Stomach smooth muscle (tissue), 2 donors: ENCODE results near the gene ANKH.

Experiments used
- H3K27ac ChIP-seq: one replicate; pipeline ENCODE4 v1.7.0; 2013; ENCODE audit warnings: mild to moderate bottlenecking, low read length, inconsistent platforms
- H3K27me3 ChIP-seq, 2 donors: one replicate each; pipeline ENCODE4 v1.7.0; 2013; ENCODE audit warnings: low read length in 2 of 2; ENCODE audit not compliant: insufficient read depth in 2 of 2, control insufficient read depth in 1 of 2
- H3K36me3 ChIP-seq, 2 donors: one replicate each; pipeline ENCODE4 v1.7.0; 2013; ENCODE audit warnings: low read length in 2 of 2; ENCODE audit not compliant: control insufficient read depth in 2 of 2, insufficient read depth in 2 of 2
- H3K4me1 ChIP-seq: one replicate; pipeline ENCODE4 v1.7.0; 2013; ENCODE audit warnings: low read length; ENCODE audit not compliant: control insufficient read depth, insufficient read depth
- H3K4me3 ChIP-seq, 2 donors: one replicate each; pipeline ENCODE4 v1.7.0; 2013; ENCODE audit warnings: low read length in 2 of 2
- H3K9ac ChIP-seq, 2 donors: one replicate each; pipeline ENCODE4 v1.7.0; 2013; ENCODE audit warnings: low read length in 2 of 2, mild to moderate bottlenecking in 1 of 2
- H3K9me3 ChIP-seq, 2 donors: one replicate each; pipeline ENCODE4 v1.7.0; 2013; ENCODE audit warnings: low read length in 2 of 2; ENCODE audit not compliant: control insufficient read depth in 2 of 2
- donor health status: healthy.
- donor health status: Pancreatic carcinoma.

ANKH gene

GRCh38 chr5:14773588-14773987, 98.0 kb downstream of the ANKH start:
- Histone ChIP-seq H3K27me3 (no peaks in the 10 kb centered on the region), H3K9ac (no peak overlapping the region), H3K9me3 (no peaks in the 10 kb centered on the region), H3K4me3 (no peak overlapping the region), H3K27ac (no peak overlapping the region), H3K4me1 (peaks cover 9% of the 10 kb centered on the region), H3K36me3 (no peaks in the 10 kb centered on the region)

- Histone ChIP-seq H3K4me1 (peaks cover 7% of the 10 kb centered on the region), H3K27ac (no peak overlapping the region), H3K9ac (no peak overlapping the region), H3K36me3 (no peaks in the 10 kb centered on the region), H3K27me3 (no peaks in the 10 kb centered on the region), H3K4me3 (no peak overlapping the region), H3K9me3 (no peaks in the 10 kb centered on the region)
These were observed 99.6 kb downstream of the ANKH start for GRCh38 chr5:14771972-14772371.

- H3K4me1 ChIP-seq, result no peaks in the 10 kb centered on the region
- no peaks in the 10 kb centered on the region for H3K9me3 ChIP-seq
- no peak overlapping the region for H3K27ac ChIP-seq
- no peak overlapping the region for H3K4me3 ChIP-seq
- H3K9ac ChIP-seq, result no peak overlapping the region
- no peaks in the 10 kb centered on the region for H3K36me3 ChIP-seq
- no peaks in the 10 kb centered on the region for H3K27me3 ChIP-seq
These were observed 100.4 kb downstream of the ANKH start for GRCh38 chr5:14771189-14771588.

- Histone ChIP-seq H3K36me3 (no peaks in the 10 kb centered on the region), H3K9ac (no peak overlapping the region), H3K4me1 (no peaks in the 10 kb centered on the region), H3K27ac (no peak overlapping the region), H3K4me3 (no peak overlapping the region), H3K9me3 (no peaks in the 10 kb centered on the region), H3K27me3 (no peaks in the 10 kb centered on the region)
These were observed 102.8 kb downstream of the ANKH start for GRCh38 chr5:14768508-14769365.

GRCh38 chr5:14767735-14768507, 103.7 kb downstream of the ANKH start:
- H3K4me1 ChIP-seq, result no peaks in the 10 kb centered on the region
- H3K9me3 ChIP-seq, result no peaks in the 10 kb centered on the region
- no peak overlapping the region for H3K4me3 ChIP-seq
- no peak overlapping the region for H3K27ac ChIP-seq
- H3K27me3 ChIP-seq, result no peaks in the 10 kb centered on the region
- H3K9ac ChIP-seq, result no peak overlapping the region
- H3K36me3 ChIP-seq, result no peaks in the 10 kb centered on the region

- H3K9ac ChIP-seq, result no peak overlapping the region
These were observed 104.5 kb downstream of the ANKH start for GRCh38 chr5:14767053-14767452.

GRCh38 chr5:14766584-14766983, 105.0 kb downstream of the ANKH start:
- Histone ChIP-seq H3K36me3 (no peaks in the 10 kb centered on the region), H3K9me3 (no peaks in the 10 kb centered on the region), H3K27ac (no peak overlapping the region), H3K4me3 (no peak overlapping the region), H3K27me3 (no peaks in the 10 kb centered on the region), H3K9ac (no peak overlapping the region), H3K4me1 (no peaks in the 10 kb centered on the region)

More at GRCh38 chr5:14767053-14767452, 104.5 kb downstream of the ANKH start:
- H3K4me3 ChIP-seq, result no peak overlapping the region
- no peaks in the 10 kb centered on the region for H3K36me3 ChIP-seq
- H3K27me3 ChIP-seq, result no peaks in the 10 kb centered on the region
- H3K27ac ChIP-seq, result no peak overlapping the region
- H3K9me3 ChIP-seq, result no peaks in the 10 kb centered on the region
- H3K4me1 ChIP-seq, result no peaks in the 10 kb centered on the region

- no peak overlapping the region for H3K9ac ChIP-seq
- H3K27ac ChIP-seq, result no peak overlapping the region
- H3K36me3 ChIP-seq, result peaks cover 0 to 4% of the 10 kb centered on the region in 2 donors
- H3K4me1 ChIP-seq, result no peaks in the 10 kb centered on the region
- H3K9me3 ChIP-seq, result no peaks in the 10 kb centered on the region
- H3K4me3 ChIP-seq, result no peak overlapping the region
- no peaks in the 10 kb centered on the region for H3K27me3 ChIP-seq
These were observed 106.0 kb downstream of the ANKH start for GRCh38 chr5:14765587-14765986.

- H3K9me3 ChIP-seq, result no peaks in the 10 kb centered on the region
- H3K4me3 ChIP-seq, result no peak overlapping the region
- no peak overlapping the region for H3K9ac ChIP-seq
- H3K27me3 ChIP-seq, result no peaks in the 10 kb centered on the region
- H3K27ac ChIP-seq, result no peak overlapping the region
- H3K36me3 ChIP-seq, result peaks cover 2 to 4% of the 10 kb centered on the region in 2 donors
- H3K4me1 ChIP-seq, result no peaks in the 10 kb centered on the region
These were observed 108.9 kb downstream of the ANKH start for GRCh38 chr5:14762549-14763216.

- Histone ChIP-seq H3K27me3 (no peaks in the 10 kb centered on the region), H3K9ac (no peak overlapping the region), H3K4me3 (no peak overlapping the region), H3K9me3 (no peaks in the 10 kb centered on the region), H3K4me1 (no peaks in the 10 kb centered on the region), H3K27ac (no peak overlapping the region), H3K36me3 (peaks cover 2 to 4% of the 10 kb centered on the region in 2 donors)
These were observed 111.0 kb downstream of the ANKH start for GRCh38 chr5:14760548-14761002.
